ENCODE results near the gene TOM1L2. TPM values are rescaled to one million over a fixed set of nuclear protein-coding genes. Genes with fewer than 3 reads are reported as not detected.

Gene TOM1L2
- total and polyA plus RNA-seq, 2 of the 4 experiments (the other 2 are of a cell fraction) = 34.4 to 51.7 TPM

GRCh38 chr17:17830269-17830567, 142.0 kb downstream of the TOM1L2 start:
- H2AK5ac ChIP-seq (ENCODE audit: low read depth, low read length) = no peak overlapping the region
- H2BK20ac ChIP-seq (ENCODE audit: low read depth, low read length) = no peak overlapping the region
- ATAC-seq (ENCODE audit: low read depth) = no peak
- H3K27ac ChIP-seq (ENCODE audit: insufficient read depth, low read length) = no peak overlapping the region
- no peak overlapping the region for H4K5ac ChIP-seq (ENCODE audit: low read depth, low read length)
- no peak overlapping the region for H3K4me3 ChIP-seq (ENCODE audit: insufficient read depth, low read depth, low read length)
- H2BK5ac ChIP-seq (ENCODE audit: low read depth, low read length, poor library complexity, severe bottlenecking) = no peak overlapping the region
- in situ Hi-C loops (cut with MboI; ENCODE audit: low sequenced_read_pairs) (no loop called here), dilution Hi-C loops (cut with HindIII; ENCODE audit: low sequenced_read_pairs, unreplicated experiment) (no loop called here), intact Hi-C loops (cut with micrococcal nuclease) (no loop called here)
- no peak overlapping the region for H4K91ac ChIP-seq (ENCODE audit: insufficient read depth, low read depth, low read length)
- H2AK9ac ChIP-seq (replicated peaks; ENCODE audit: low read depth, low read length, poor library complexity) = no peak overlapping the region
- H3K4ac ChIP-seq (ENCODE audit: low read depth, low read length) = no peak overlapping the region
- no peak overlapping the region for H3K56ac ChIP-seq (ENCODE audit: extremely low read depth, insufficient read depth, low read length)
- H2AFZ ChIP-seq (replicated peaks; ENCODE audit: low read length, poor library complexity) = no peak overlapping the region
- BruUV-seq (replicated peaks) = no TSS peak
- peaks cover 15% of the 10 kb centered on the region; the same call in 1 of the 2 replicates for H3K36me3 ChIP-seq (ENCODE audit: control insufficient read depth, insufficient read depth, low read length)
- peaks cover 23 to 87% of the 10 kb centered on the region in 2 experiments for H3K79me1 ChIP-seq (ENCODE audit: low read depth in 1 of 2, low read length in 2 of 2)
- H2BK15ac ChIP-seq (ENCODE audit: low read depth, low read length) = no peak overlapping the region
- ChIA-PET CTCF (no interaction called here), POLR2A (ENCODE audit: unreplicated experiment) (no interaction called here)
- no peak for TF ChIP-seq POLR2A (IDR thresholded peaks at IDR 0.05; ENCODE audit: low read depth, low read length)
- H3K4me1 ChIP-seq (ENCODE audit: control insufficient read depth, insufficient read depth, low read length) = peaks cover 18% of the 10 kb centered on the region
- H3K9me3 ChIP-seq (ENCODE audit: control insufficient read depth, insufficient read depth, low read length) = no peaks in the 10 kb centered on the region
- DNase-seq = no peak
- no peaks in the 10 kb centered on the region for H3K27me3 ChIP-seq (ENCODE audit: control insufficient read depth, insufficient read depth, low read length)
- no CpG with 5 or more reads among the region's 2 CpGs for WGBS, 2 experiments (ENCODE audit: extremely low coverage in 2 of 2, insufficient read length in 1 of 2)
- H4K20me1 ChIP-seq (ENCODE audit: insufficient read depth, low read length) = peaks cover 82% of the 10 kb centered on the region
- no peak overlapping the region for H3K9ac ChIP-seq (ENCODE audit: low read depth, low read length)
- H4K8ac ChIP-seq (ENCODE audit: low read depth in 2 of 2, low read length in 2 of 2) = no peak overlapping the region
- H3K23ac ChIP-seq (ENCODE audit: low read depth, low read length) = no peak overlapping the region
- H2BK120ac ChIP-seq (ENCODE audit: low read depth, low read length) = no peak overlapping the region
- H3K18ac ChIP-seq (ENCODE audit: low read depth, low read length) = no peak overlapping the region
- no peak overlapping the region for H3K4me2 ChIP-seq (ENCODE audit: low read depth, low read length)
- no peak overlapping the region for H3K14ac ChIP-seq (replicated peaks; ENCODE audit: low read depth, low read length)
- peaks cover 18% of the 10 kb centered on the region for H3K9me1 ChIP-seq (ENCODE audit: insufficient read depth, low read length)

Data from IMR-90 (cell line).